Measurements from ENCODE around the gene LSMEM2. TPM values are rescaled to one million over a fixed set of nuclear protein-coding genes. Genes with fewer than 3 reads are reported as not detected.
A peak's percentile ranks its signal among the peaks of the same experiment; 100 is the strongest.

The LSMEM2 gene
- total and polyA plus RNA-seq, 9 of the 15 experiments (the other 6 are each of a cell fraction or from before 2014, with no cell fraction given), result not detected

GRCh38 chr3:50260027-50260941 lies 18.6 kb upstream of the LSMEM2 start (continued):
- TF ChIP-seq, protein P1, sequence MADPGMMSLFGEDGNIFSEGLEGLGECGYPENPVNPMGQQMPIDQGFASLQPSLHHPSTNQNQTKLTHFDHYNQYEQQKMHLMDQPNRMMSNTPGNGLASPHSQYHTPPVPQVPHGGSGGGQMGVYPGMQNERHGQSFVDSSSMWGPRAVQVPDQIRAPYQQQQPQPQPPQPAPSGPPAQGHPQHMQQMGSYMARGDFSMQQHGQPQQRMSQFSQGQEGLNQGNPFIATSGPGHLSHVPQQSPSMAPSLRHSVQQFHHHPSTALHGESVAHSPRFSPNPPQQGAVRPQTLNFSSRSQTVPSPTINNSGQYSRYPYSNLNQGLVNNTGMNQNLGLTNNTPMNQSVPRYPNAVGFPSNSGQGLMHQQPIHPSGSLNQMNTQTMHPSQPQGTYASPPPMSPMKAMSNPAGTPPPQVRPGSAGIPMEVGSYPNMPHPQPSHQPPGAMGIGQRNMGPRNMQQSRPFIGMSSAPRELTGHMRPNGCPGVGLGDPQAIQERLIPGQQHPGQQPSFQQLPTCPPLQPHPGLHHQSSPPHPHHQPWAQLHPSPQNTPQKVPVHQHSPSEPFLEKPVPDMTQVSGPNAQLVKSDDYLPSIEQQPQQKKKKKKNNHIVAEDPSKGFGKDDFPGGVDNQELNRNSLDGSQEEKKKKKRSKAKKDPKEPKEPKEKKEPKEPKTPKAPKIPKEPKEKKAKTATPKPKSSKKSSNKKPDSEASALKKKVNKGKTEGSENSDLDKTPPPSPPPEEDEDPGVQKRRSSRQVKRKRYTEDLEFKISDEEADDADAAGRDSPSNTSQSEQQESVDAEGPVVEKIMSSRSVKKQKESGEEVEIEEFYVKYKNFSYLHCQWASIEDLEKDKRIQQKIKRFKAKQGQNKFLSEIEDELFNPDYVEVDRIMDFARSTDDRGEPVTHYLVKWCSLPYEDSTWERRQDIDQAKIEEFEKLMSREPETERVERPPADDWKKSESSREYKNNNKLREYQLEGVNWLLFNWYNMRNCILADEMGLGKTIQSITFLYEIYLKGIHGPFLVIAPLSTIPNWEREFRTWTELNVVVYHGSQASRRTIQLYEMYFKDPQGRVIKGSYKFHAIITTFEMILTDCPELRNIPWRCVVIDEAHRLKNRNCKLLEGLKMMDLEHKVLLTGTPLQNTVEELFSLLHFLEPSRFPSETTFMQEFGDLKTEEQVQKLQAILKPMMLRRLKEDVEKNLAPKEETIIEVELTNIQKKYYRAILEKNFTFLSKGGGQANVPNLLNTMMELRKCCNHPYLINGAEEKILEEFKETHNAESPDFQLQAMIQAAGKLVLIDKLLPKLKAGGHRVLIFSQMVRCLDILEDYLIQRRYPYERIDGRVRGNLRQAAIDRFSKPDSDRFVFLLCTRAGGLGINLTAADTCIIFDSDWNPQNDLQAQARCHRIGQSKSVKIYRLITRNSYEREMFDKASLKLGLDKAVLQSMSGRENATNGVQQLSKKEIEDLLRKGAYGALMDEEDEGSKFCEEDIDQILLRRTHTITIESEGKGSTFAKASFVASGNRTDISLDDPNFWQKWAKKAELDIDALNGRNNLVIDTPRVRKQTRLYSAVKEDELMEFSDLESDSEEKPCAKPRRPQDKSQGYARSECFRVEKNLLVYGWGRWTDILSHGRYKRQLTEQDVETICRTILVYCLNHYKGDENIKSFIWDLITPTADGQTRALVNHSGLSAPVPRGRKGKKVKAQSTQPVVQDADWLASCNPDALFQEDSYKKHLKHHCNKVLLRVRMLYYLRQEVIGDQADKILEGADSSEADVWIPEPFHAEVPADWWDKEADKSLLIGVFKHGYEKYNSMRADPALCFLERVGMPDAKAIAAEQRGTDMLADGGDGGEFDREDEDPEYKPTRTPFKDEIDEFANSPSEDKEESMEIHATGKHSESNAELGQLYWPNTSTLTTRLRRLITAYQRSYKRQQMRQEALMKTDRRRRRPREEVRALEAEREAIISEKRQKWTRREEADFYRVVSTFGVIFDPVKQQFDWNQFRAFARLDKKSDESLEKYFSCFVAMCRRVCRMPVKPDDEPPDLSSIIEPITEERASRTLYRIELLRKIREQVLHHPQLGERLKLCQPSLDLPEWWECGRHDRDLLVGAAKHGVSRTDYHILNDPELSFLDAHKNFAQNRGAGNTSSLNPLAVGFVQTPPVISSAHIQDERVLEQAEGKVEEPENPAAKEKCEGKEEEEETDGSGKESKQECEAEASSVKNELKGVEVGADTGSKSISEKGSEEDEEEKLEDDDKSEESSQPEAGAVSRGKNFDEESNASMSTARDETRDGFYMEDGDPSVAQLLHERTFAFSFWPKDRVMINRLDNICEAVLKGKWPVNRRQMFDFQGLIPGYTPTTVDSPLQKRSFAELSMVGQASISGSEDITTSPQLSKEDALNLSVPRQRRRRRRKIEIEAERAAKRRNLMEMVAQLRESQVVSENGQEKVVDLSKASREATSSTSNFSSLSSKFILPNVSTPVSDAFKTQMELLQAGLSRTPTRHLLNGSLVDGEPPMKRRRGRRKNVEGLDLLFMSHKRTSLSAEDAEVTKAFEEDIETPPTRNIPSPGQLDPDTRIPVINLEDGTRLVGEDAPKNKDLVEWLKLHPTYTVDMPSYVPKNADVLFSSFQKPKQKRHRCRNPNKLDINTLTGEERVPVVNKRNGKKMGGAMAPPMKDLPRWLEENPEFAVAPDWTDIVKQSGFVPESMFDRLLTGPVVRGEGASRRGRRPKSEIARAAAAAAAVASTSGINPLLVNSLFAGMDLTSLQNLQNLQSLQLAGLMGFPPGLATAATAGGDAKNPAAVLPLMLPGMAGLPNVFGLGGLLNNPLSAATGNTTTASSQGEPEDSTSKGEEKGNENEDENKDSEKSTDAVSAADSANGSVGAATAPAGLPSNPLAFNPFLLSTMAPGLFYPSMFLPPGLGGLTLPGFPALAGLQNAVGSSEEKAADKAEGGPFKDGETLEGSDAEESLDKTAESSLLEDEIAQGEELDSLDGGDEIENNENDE (IDR thresholded peaks at IDR 0.05; ENCODE audit: low read depth, low read length), result no peak
- no peak for TF ChIP-seq SRSF7 (optimal IDR thresholded peaks at IDR 0.05; ENCODE audit: low read depth, low read length)
- no peak for TF ChIP-seq NCOA4 (IDR thresholded peaks at IDR 0.05; ENCODE audit: partially characterized antibody)
- no peak for TF ChIP-seq CREBBP (IDR thresholded peaks at IDR 0.05; ENCODE audit: low read depth, low read length)
- peak; percentile 37 for TF ChIP-seq TBP (optimal IDR thresholded peaks at IDR 0.05; ENCODE audit: low read depth, low read length)
- no peak for TF ChIP-seq HDAC6 (IDR thresholded peaks at IDR 0.05; ENCODE audit: low read depth, low read length)
- no peak for TF ChIP-seq POLR2B (IDR thresholded peaks at IDR 0.05; ENCODE audit: low read depth, partially characterized antibody)
- no peak for TF ChIP-seq ZNF146 (CRISPR knock-in tag; IDR thresholded peaks at IDR 0.05; ENCODE audit: unreplicated experiment)
- TF ChIP-seq ZBTB17 (CRISPR knock-in tag; IDR thresholded peaks at IDR 0.05), result no peak
- TF ChIP-seq PTBP1 (IDR thresholded peaks at IDR 0.05; ENCODE audit: low read depth, low read length), result no peak
- TF ChIP-seq SAFB2 (IDR thresholded peaks at IDR 0.05; ENCODE audit: borderline replicate concordance, low read depth, low read length, severe bottlenecking), result no peak
- no peak for TF ChIP-seq TRIM28 (IDR thresholded peaks at IDR 0.05)
